ENCODE results near the gene RASSF8. TPM values are rescaled to one million over a fixed set of nuclear protein-coding genes. Genes with fewer than 3 reads are reported as not detected.

RASSF8 gene
- total and polyA plus RNA-seq, 9 of the 15 experiments (the other 6 are each of a cell fraction or from before 2014, with no cell fraction given): 0.01 to 0.36 (median 0.12) TPM; not detected in 1

GRCh38 chr12:26125400-26126339, 167.2 kb downstream of the RASSF8 start:
- H3K36me3 ChIP-seq (ENCODE audit: control insufficient read depth, insufficient read depth, low read length): no peaks in the 10 kb centered on the region
- no peaks in the 10 kb centered on the region for H3K9me3 ChIP-seq (replicated peaks; ENCODE audit: control insufficient read depth, insufficient read depth, low read depth, low read length)
- H3K4me3 ChIP-seq: peak overlapping the region; percentile 21; the same call in 1 of the 2 replicates
- BruUV-seq (replicated peaks): no TSS peak
- no peaks in the 10 kb centered on the region for H3K9me1 ChIP-seq (ENCODE audit: control insufficient read depth, insufficient read depth, low read length)
- FAIRE-seq (no peak), DNase-seq (ENCODE audit: extremely low read depth in 1 of 4, low spot score in 3 of 4) (peak in 2 of 4 experiments; percentile 17 to 21), ATAC-seq (peak; percentile 35)
- H3K4me2 ChIP-seq (ENCODE audit: insufficient read depth, low read length): no peak overlapping the region
- H3K9ac ChIP-seq (ENCODE audit: insufficient read depth in 1 of 2, low read depth in 2 of 2, low read length in 2 of 2): no peak overlapping the region
- no peaks in the 10 kb centered on the region; the same call in 1 of the 2 replicates for H4K20me1 ChIP-seq (replicated peaks; ENCODE audit: control insufficient read depth, insufficient read depth, low read length)
- H3K4me1 ChIP-seq (replicated peaks in 1 of 2; ENCODE audit: control insufficient read depth in 2 of 2, insufficient read depth in 2 of 2, low read length in 2 of 2): peaks cover 0 to 25% of the 10 kb centered on the region in 2 experiments; a peak in 4 of 5 replicates
- POLR2A ChIA-PET: no interaction called here
- CTCF ChIA-PET (ENCODE audit: low intra/inter-chr PET ratio): no interaction called here
- no peak overlapping the region for H3K27ac ChIP-seq (ENCODE audit: extremely low read depth, low read depth, low read length)
- H3K27me3 ChIP-seq (ENCODE audit: control insufficient read depth in 2 of 2, insufficient read depth in 2 of 2, low read length in 2 of 2): peaks cover 44 to 54% of the 10 kb centered on the region in 2 experiments
- under 1% methylated on average over 61 of the region's 66 CpGs for WGBS (ENCODE audit: insufficient coverage, low coverage, missing lambda C conversion rate)
- in situ Hi-C loops (cut with MboI): no loop called here
- 0 out of 2 replicates have a peak overlapping the region, but pooled peaks have one; percentile 9 for H2AFZ ChIP-seq (ENCODE audit: low read depth, low read length)
- intact Hi-C loops (cut with micrococcal nuclease): no loop called here
- no peaks in the 10 kb centered on the region for H3K79me2 ChIP-seq (ENCODE audit: control insufficient read depth, insufficient read depth, low read length)
- peak; percentile 53 for TF ChIP-seq VEZF1 (CRISPR knock-in tag; IDR thresholded peaks at IDR 0.05)
- no peak for TF ChIP-seq CBX3 (IDR thresholded peaks at IDR 0.05; ENCODE audit: borderline replicate concordance in 1 of 2, low read length in 2 of 2)
- no peak for TF ChIP-seq RFX7 (CRISPR knock-in tag; IDR thresholded peaks at IDR 0.05)
- no peak for TF ChIP-seq ZBTB40 (IDR thresholded peaks at IDR 0.05)
- no peak for TF ChIP-seq ZBTB40 (CRISPR knock-in tag; IDR thresholded peaks at IDR 0.05)
